SK-N-SH treated with all-trans-retinoic acid at 6 μM for 48 hours (cell line): ENCODE results near the gene BPIFB2.

Experiments
- ATAC-seq: fragments of 200-7000 bp; cut with Tn5 transposase; 3 replicates; pipeline ENCODE4 v1.9.1; 2020; ENCODE audit warnings: mild to moderate bottlenecking, moderate library complexity
- ARNTL ChIP-seq: fragments of 450-650 bp; formaldehyde crosslinking; IDR thresholded peaks from 2 replicates; pipeline ENCODE4 v1.5.0; 2020; ENCODE audit warnings: low read depth, mild to moderate bottlenecking, moderate library complexity, borderline replicate concordance
- BACH2 ChIP-seq: fragments of 250-450 bp; sonication (Bioruptor Pico); IDR thresholded peaks from 2 replicates; pipeline ENCODE4 v1.9.0; 2021; ENCODE audit warnings: mild to moderate bottlenecking, borderline replicate concordance
- CSDC2 ChIP-seq: fragments of 250-450 bp; sonication (Bioruptor Pico); IDR thresholded peaks from 2 replicates; pipeline ENCODE4 v1.5.0; 2020; ENCODE audit warnings: mild to moderate bottlenecking, moderate library complexity
- CSRNP3 ChIP-seq: fragments of 250-450 bp; sonication (Bioruptor Pico); IDR thresholded peaks from 2 replicates; pipeline ENCODE4 v1.5.1; 2021; ENCODE audit warnings: mild to moderate bottlenecking, moderate library complexity
- ESRRG ChIP-seq: fragments of 250-450 bp; sonication (Bioruptor Pico); IDR thresholded peaks from 2 replicates; pipeline ENCODE4 v1.6.1; 2021; ENCODE audit warnings: mild to moderate bottlenecking
- ISL1 ChIP-seq: fragments of 250-450 bp; sonication (Bioruptor Pico); IDR thresholded peaks from 2 replicates; pipeline ENCODE4 v2.1.2; 2022; ENCODE audit warnings: mild to moderate bottlenecking, moderate library complexity
- OSR1 ChIP-seq: fragments of 250-450 bp; sonication (Bioruptor Pico); IDR thresholded peaks from 2 replicates; pipeline ENCODE4 v1.8.0; 2022; ENCODE audit warnings: moderate library complexity, mild to moderate bottlenecking, inconsistent platforms
- POU6F1 ChIP-seq: fragments of 250-450 bp; sonication (Bioruptor Pico); IDR thresholded peaks from 2 replicates; pipeline ENCODE4 v1.8.0; 2021; ENCODE audit warnings: low read depth, mild to moderate bottlenecking, moderate library complexity, borderline replicate concordance
- PPARA ChIP-seq: fragments of 250-450 bp; sonication (Bioruptor Pico); IDR thresholded peaks from 2 replicates; pipeline ENCODE4 v1.5.0; 2020; ENCODE audit warnings: mild to moderate bottlenecking, borderline replicate concordance
- RARB ChIP-seq: fragments of 250-450 bp; sonication (Bioruptor Pico); IDR thresholded peaks from 2 replicates; pipeline ENCODE4 v1.8.0; 2021; ENCODE audit warnings: mild to moderate bottlenecking, moderate library complexity
- SNAI2 ChIP-seq: fragments of 250-450 bp; sonication (Bioruptor Pico); IDR thresholded peaks from 2 replicates; pipeline ENCODE4 v1.5.0; 2020; ENCODE audit warnings: mild to moderate bottlenecking, moderate library complexity
- TCF4 ChIP-seq: fragments of 250-450 bp; sonication (Bioruptor Pico); IDR thresholded peaks from 2 replicates; pipeline ENCODE4 v1.8.0; 2021; ENCODE audit warnings: mild to moderate bottlenecking, moderate library complexity, borderline replicate concordance
- TOX ChIP-seq: fragments of 250-450 bp; sonication (Bioruptor Pico); IDR thresholded peaks from 2 replicates; pipeline ENCODE4 v1.8.0; 2021; ENCODE audit warnings: mild to moderate bottlenecking, moderate library complexity, borderline replicate concordance
- ZC3H10 ChIP-seq: fragments of 250-450 bp; sonication (Bioruptor Pico); IDR thresholded peaks from 2 replicates; pipeline ENCODE4 v1.5.1; 2021; ENCODE audit warnings: mild to moderate bottlenecking, moderate library complexity
- ZFP3 ChIP-seq: fragments of 250-450 bp; sonication (Bioruptor Pico); IDR thresholded peaks from 2 replicates; pipeline ENCODE4 v1.5.0; 2020; ENCODE audit warnings: mild to moderate bottlenecking, moderate library complexity
- ZFP30 ChIP-seq: fragments of 450-650 bp; formaldehyde crosslinking; IDR thresholded peaks from 2 replicates; pipeline ENCODE4 v1.5.0; 2022; ENCODE audit warnings: mild to moderate bottlenecking, moderate library complexity
- ZNF565 ChIP-seq: fragments of 450-650 bp; formaldehyde crosslinking; conservative IDR thresholded peaks from 2 replicates; pipeline ENCODE4 v1.5.0; 2020; ENCODE audit warnings: low read depth, mild to moderate bottlenecking, moderate library complexity
- ZNF8 ChIP-seq: fragments of 450-650 bp; formaldehyde crosslinking; IDR thresholded peaks from 2 replicates; pipeline ENCODE4 v1.5.0; 2020; ENCODE audit warnings: mild to moderate bottlenecking, moderate library complexity
- TF ChIP-seq, protein P1 (sequence below): fragments of 250-450 bp; sonication (Bioruptor Pico); IDR thresholded peaks from 2 replicates; pipeline ENCODE4 v1.5.0; 2020; ENCODE audit warnings: mild to moderate bottlenecking, moderate library complexity
- TF ChIP-seq, protein P2 (sequence below): fragments of 250-450 bp; sonication (Bioruptor Pico); IDR thresholded peaks from 2 replicates; pipeline ENCODE4 v1.5.1; 2020; ENCODE audit warnings: low read depth, mild to moderate bottlenecking, moderate library complexity

BPIFB2 gene

DNA sequence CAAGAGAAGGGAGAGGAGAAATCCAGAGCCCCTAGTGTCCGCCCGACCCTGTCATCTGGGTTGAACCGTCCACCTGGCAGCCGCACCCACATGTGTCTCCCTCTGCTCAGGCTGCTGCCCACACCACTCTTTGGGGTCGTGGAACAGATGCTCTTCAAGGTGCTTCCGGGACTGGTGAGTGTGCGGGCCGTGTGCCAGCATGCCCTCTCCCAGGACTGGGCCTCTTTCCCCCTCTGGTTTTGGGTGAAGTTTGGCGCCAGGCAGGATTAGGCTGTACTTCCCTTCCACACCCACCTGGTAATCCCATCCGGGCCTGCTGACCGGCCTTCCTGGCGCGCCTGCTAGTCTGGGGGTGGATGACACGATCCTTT lies 54.1 kb downstream of the BPIFB2 start:
- ATAC-seq: no peak
- TF ChIP-seq BACH2 (CRISPR knock-in tag) (no peak), POU6F1 (CRISPR knock-in tag) (no peak), PPARA (CRISPR knock-in tag) (no peak)
- TF ChIP-seq, protein P1, sequence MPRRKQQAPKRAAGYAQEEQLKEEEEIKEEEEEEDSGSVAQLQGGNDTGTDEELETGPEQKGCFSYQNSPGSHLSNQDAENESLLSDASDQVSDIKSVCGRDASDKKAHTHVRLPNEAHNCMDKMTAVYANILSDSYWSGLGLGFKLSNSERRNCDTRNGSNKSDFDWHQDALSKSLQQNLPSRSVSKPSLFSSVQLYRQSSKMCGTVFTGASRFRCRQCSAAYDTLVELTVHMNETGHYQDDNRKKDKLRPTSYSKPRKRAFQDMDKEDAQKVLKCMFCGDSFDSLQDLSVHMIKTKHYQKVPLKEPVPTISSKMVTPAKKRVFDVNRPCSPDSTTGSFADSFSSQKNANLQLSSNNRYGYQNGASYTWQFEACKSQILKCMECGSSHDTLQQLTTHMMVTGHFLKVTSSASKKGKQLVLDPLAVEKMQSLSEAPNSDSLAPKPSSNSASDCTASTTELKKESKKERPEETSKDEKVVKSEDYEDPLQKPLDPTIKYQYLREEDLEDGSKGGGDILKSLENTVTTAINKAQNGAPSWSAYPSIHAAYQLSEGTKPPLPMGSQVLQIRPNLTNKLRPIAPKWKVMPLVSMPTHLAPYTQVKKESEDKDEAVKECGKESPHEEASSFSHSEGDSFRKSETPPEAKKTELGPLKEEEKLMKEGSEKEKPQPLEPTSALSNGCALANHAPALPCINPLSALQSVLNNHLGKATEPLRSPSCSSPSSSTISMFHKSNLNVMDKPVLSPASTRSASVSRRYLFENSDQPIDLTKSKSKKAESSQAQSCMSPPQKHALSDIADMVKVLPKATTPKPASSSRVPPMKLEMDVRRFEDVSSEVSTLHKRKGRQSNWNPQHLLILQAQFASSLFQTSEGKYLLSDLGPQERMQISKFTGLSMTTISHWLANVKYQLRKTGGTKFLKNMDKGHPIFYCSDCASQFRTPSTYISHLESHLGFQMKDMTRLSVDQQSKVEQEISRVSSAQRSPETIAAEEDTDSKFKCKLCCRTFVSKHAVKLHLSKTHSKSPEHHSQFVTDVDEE (CRISPR knock-in tag): no peak

GRCh38 chr20:33062105-33062824 lies 54.8 kb downstream of the BPIFB2 start:
- ATAC-seq: no peak
- TF ChIP-seq ZFP3 (CRISPR knock-in tag): no peak
- no peak for TF ChIP-seq TOX
- no peak for TF ChIP-seq ARNTL (CRISPR knock-in tag)
- no peak for TF ChIP-seq ESRRG (CRISPR knock-in tag)
- no peak for TF ChIP-seq CSDC2
- no peak for TF ChIP-seq CSRNP3 (CRISPR knock-in tag)
- TF ChIP-seq ZC3H10 (CRISPR knock-in tag): no peak
- TF ChIP-seq, protein P2, sequence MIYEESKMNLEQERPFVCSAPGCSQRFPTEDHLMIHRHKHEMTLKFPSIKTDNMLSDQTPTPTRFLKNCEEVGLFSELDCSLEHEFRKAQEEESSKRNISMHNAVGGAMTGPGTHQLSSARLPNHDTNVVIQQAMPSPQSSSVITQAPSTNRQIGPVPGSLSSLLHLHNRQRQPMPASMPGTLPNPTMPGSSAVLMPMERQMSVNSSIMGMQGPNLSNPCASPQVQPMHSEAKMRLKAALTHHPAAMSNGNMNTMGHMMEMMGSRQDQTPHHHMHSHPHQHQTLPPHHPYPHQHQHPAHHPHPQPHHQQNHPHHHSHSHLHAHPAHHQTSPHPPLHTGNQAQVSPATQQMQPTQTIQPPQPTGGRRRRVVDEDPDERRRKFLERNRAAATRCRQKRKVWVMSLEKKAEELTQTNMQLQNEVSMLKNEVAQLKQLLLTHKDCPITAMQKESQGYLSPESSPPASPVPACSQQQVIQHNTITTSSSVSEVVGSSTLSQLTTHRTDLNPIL: no peak
- TF ChIP-seq ZNF8 (CRISPR knock-in tag): no peak
- no peak for TF ChIP-seq OSR1
- no peak for TF ChIP-seq SNAI2 (CRISPR knock-in tag)
- no peak for TF ChIP-seq BACH2 (CRISPR knock-in tag)
- TF ChIP-seq RARB: no peak
- no peak for TF ChIP-seq ZFP30 (CRISPR knock-in tag)
- no peak for TF ChIP-seq ISL1 (CRISPR knock-in tag)
- no peak for TF ChIP-seq PPARA (CRISPR knock-in tag)
- no peak for TF ChIP-seq ZNF565
- no peak for TF ChIP-seq TCF4 (CRISPR knock-in tag)
- TF ChIP-seq POU6F1 (CRISPR knock-in tag): no peak
- TF ChIP-seq, protein P1 (CRISPR knock-in tag): no peak
- TF ChIP-seq, all 23 proteins: peak for 0
